Peyer's patch (tissue), 4 donors: Measurements from ENCODE around the gene RASSF4. TPM values are rescaled to one million over a fixed set of nuclear protein-coding genes. Genes with fewer than 3 reads are reported as not detected.

Experiments
- DNase-seq, 3 donors: peaks; one replicate each; pipeline ENCODE4 v3.0.0-alpha.2; 2017 to 2019
- H3K27ac ChIP-seq, 4 donors: fragments of 200-600 bp; sonication (generic); one replicate each; pipeline ENCODE4 v1.5.1; 2016 to 2019
- H3K27me3 ChIP-seq, 2 donors: fragments of 200-600 bp; sonication (generic); one replicate each; pipeline ENCODE4 v1.5.1; 2019
- H3K36me3 ChIP-seq, 3 donors: fragments of 200-600 bp; sonication (generic); one replicate each; pipeline ENCODE4 v1.5.1; 2016 to 2019
- H3K4me1 ChIP-seq, 4 donors: fragments of 200-600 bp; sonication (generic); one replicate each; pipeline ENCODE4 v1.5.1; 2016 to 2019
- H3K4me3 ChIP-seq, 4 donors: fragments of 200-600 bp; sonication (generic); 1 replicate in 3 of 4; 2 replicates in 1 of 4; pipeline ENCODE4 v1.5.1; 2016 to 2019; ENCODE audit warnings: mild to moderate bottlenecking in 1 of 4
- H3K9me3 ChIP-seq, 4 donors: fragments of 200-600 bp; sonication (generic); one replicate each; pipeline ENCODE4 v1.5.1; 2016 to 2019; ENCODE audit warnings: mild to moderate bottlenecking in 1 of 4
- CTCF ChIP-seq, 6 experiments: fragments of 450-650 bp in 4 of 6; fragments of 200-600 bp in 2 of 6; sonication (generic) in 1 of 6; IDR thresholded peaks; one replicate each; pipeline ENCODE4 v1.5.1; 2017 to 2019; ENCODE audit warnings: antibody characterized with exemption in 6 of 6, mild to moderate bottlenecking in 3 of 6, moderate library complexity in 1 of 6
- POLR2A ChIP-seq, 2 donors: fragments of 450-650 bp; IDR thresholded peaks; one replicate each; pipeline ENCODE4 v1.5.1; 2017; ENCODE audit warnings: antibody characterized with exemption in 2 of 2, mild to moderate bottlenecking in 2 of 2, moderate library complexity in 2 of 2
- total RNA-seq, 4 donors: library from RNA; depleted of rRNA; stranded (reverse); fragments of >200 nt; gene quantifications; one replicate each; pipeline ENCODE4 v1.1.0, GENCODE V29; 2016

The RASSF4 gene
- total RNA-seq, 4 donors from 2014 or later: 62.7 to 99.6 (median 68.2) TPM

- Histone ChIP-seq H3K9me3 (no peaks in the 10 kb centered on the region), H3K4me3 (peak overlapping the region; percentile 59 to 95 (median 73)), H3K36me3 (no peaks in the 10 kb centered on the region), H3K27ac (peak overlapping the region; percentile 80 to 98 (median 88)), H3K4me1 (peaks cover 4 to 52% (median 11%) of the 10 kb centered on the region in 4 donors), H3K27me3 (no peaks in the 10 kb centered on the region)
- no peak for TF ChIP-seq CTCF (IDR thresholded peaks at IDR 0.05)
- no peak for TF ChIP-seq POLR2A (IDR thresholded peaks at IDR 0.05)
- DNase-seq: no peak
Measured at GRCh38 chr10:44960088-44960460, 472 bp downstream of the RASSF4 start.

- peak overlapping the region; percentile 59 to 95 (median 73) for H3K4me3 ChIP-seq
- no peaks in the 10 kb centered on the region for H3K36me3 ChIP-seq
- H3K4me1 ChIP-seq: peaks cover 4 to 56% (median 13%) of the 10 kb centered on the region in 4 donors
- peak overlapping the region; percentile 4 to 98 (median 86) for H3K27ac ChIP-seq
- no peaks in the 10 kb centered on the region for H3K9me3 ChIP-seq
- peak in 2 of 3 donors; percentile 15 to 51 for DNase-seq
- no peak for TF ChIP-seq CTCF (IDR thresholded peaks at IDR 0.05)
- no peak for TF ChIP-seq POLR2A (IDR thresholded peaks at IDR 0.05)
- H3K27me3 ChIP-seq: no peaks in the 10 kb centered on the region
Measured at GRCh38 chr10:44960482-44961229, 1.1 kb downstream of the RASSF4 start.

GRCh38 chr10:44961230-44961571, 1.6 kb downstream of the RASSF4 start:
- peak overlapping the region in 2 of 4 donors; percentile 71 to 95 for H3K4me3 ChIP-seq
- H3K27me3 ChIP-seq: no peaks in the 10 kb centered on the region
- no peak for TF ChIP-seq CTCF (IDR thresholded peaks at IDR 0.05)
- no peak for TF ChIP-seq POLR2A (IDR thresholded peaks at IDR 0.05)
- H3K36me3 ChIP-seq: no peaks in the 10 kb centered on the region
- H3K4me1 ChIP-seq: peaks cover 4 to 59% (median 18%) of the 10 kb centered on the region in 4 donors
- no peaks in the 10 kb centered on the region for H3K9me3 ChIP-seq
- H3K27ac ChIP-seq: peak overlapping the region in 2 of 4 donors; percentile 91 to 98
- DNase-seq: peak in 1 of 3 donors; percentile 15

- Histone ChIP-seq H3K4me3 (peak overlapping the region in 1 of 4 donors; percentile 71), H3K36me3 (no peaks in the 10 kb centered on the region), H3K27ac (peak overlapping the region in 3 of 4 donors; percentile 65 to 91 (median 84)), H3K27me3 (no peaks in the 10 kb centered on the region), H3K4me1 (peaks cover 4 to 66% (median 23%) of the 10 kb centered on the region in 4 donors), H3K9me3 (no peaks in the 10 kb centered on the region)
- DNase-seq: no peak
- TF ChIP-seq POLR2A (IDR thresholded peaks at IDR 0.05): no peak
- TF ChIP-seq CTCF (IDR thresholded peaks at IDR 0.05): no peak
Measured at GRCh38 chr10:44961931-44962750, 2.5 kb downstream of the RASSF4 start.

GRCh38 chr10:44962870-44963738, 3.5 kb downstream of the RASSF4 start:
- H3K4me3 ChIP-seq: peak overlapping the region in 2 of 4 donors; percentile 10 to 22
- DNase-seq: peak; percentile 48 to 62 (median 60)

More at GRCh38 chr10:44962870-44963738, 3.5 kb downstream of the RASSF4 start:
- Histone ChIP-seq H3K27me3 (no peaks in the 10 kb centered on the region), H3K4me1 (peaks cover 4 to 62% (median 30%) of the 10 kb centered on the region in 4 donors), H3K9me3 (no peaks in the 10 kb centered on the region), H3K36me3 (no peaks in the 10 kb centered on the region), H3K27ac (peak overlapping the region; percentile 58 to 84 (median 66))
- TF ChIP-seq POLR2A (IDR thresholded peaks at IDR 0.05): no peak
- peak in 5 of 6 experiments; percentile 10 to 64 (median 47) for TF ChIP-seq CTCF (IDR thresholded peaks at IDR 0.05)
